H9 (cell line): Measurements from ENCODE around the gene TSPOAP1. TPM values are rescaled to one million over a fixed set of nuclear protein-coding genes. Genes with fewer than 3 reads are reported as not detected.

ENCODE experiments used
- DNase-seq: peaks from one replicate; pipeline ENCODE4 v3.0.0-alpha.2; 2017
- H2AFZ ChIP-seq: one replicate; pipeline ENCODE4 v1.6.1; 2013; ENCODE audit warnings: mild to moderate bottlenecking, low read length, control low read depth, moderate library complexity
- H2AK5ac ChIP-seq: 2 replicates; pipeline ENCODE4 v1.6.1; 2013; ENCODE audit warnings: low read length, control low read depth, mixed read lengths; ENCODE audit not compliant: insufficient read length
- H2BK120ac ChIP-seq: one replicate; pipeline ENCODE4 v1.6.1; 2013; ENCODE audit warnings: low read depth, mild to moderate bottlenecking, low read length, control low read depth, inconsistent platforms; ENCODE audit not compliant: poor library complexity, severe bottlenecking
- H2BK12ac ChIP-seq: 2 replicates; pipeline ENCODE4 v1.6.1; 2013; ENCODE audit warnings: low read length, control low read depth, mixed read lengths, low read depth; ENCODE audit not compliant: insufficient read length
- H2BK15ac ChIP-seq: 2 replicates; pipeline ENCODE4 v1.6.1; 2013; ENCODE audit warnings: low read depth, low read length, control low read depth
- H2BK20ac ChIP-seq: one replicate; pipeline ENCODE4 v1.6.1; 2013; ENCODE audit warnings: low read depth, mild to moderate bottlenecking, low read length, control low read depth, inconsistent platforms; ENCODE audit not compliant: poor library complexity, severe bottlenecking
- H2BK5ac ChIP-seq: 2 replicates; pipeline ENCODE4 v1.6.1; 2013; ENCODE audit warnings: low read length, control low read depth, mixed read lengths; ENCODE audit not compliant: insufficient read length
- H3K14ac ChIP-seq: 2 replicates; pipeline ENCODE4 v1.6.1; 2013; ENCODE audit warnings: low read length, control low read depth; ENCODE audit not compliant: insufficient read depth
- H3K18ac ChIP-seq: 2 replicates; pipeline ENCODE4 v1.6.1; 2013; ENCODE audit warnings: low read depth, mild to moderate bottlenecking, mixed read lengths, low read length, control low read depth; ENCODE audit not compliant: insufficient read length
- H3K23ac ChIP-seq: 2 replicates; pipeline ENCODE4 v1.6.1; 2013; ENCODE audit warnings: low read length, control low read depth, mixed read lengths, low read depth; ENCODE audit not compliant: insufficient read length
- H3K23me2 ChIP-seq: 2 replicates; pipeline ENCODE4 v1.6.1; 2013; ENCODE audit warnings: low read depth, mild to moderate bottlenecking, mixed read lengths, low read length, control low read depth; ENCODE audit not compliant: insufficient read length, poor library complexity, severe bottlenecking
- H3K27ac ChIP-seq: 2 replicates; pipeline ENCODE4 v1.5.1; 2013; ENCODE audit warnings: low read length, control low read depth, mixed read lengths, low read depth; ENCODE audit not compliant: insufficient read length
- H3K27me3 ChIP-seq: 2 replicates; pipeline ENCODE4 v1.6.1; 2013; ENCODE audit warnings: low read length, control low read depth, inconsistent platforms; ENCODE audit not compliant: insufficient read depth
- H3K4ac ChIP-seq: 2 replicates; pipeline ENCODE4 v1.6.1; 2013; ENCODE audit warnings: low read depth, mild to moderate bottlenecking, control low read depth, inconsistent platforms, low read length, moderate library complexity
- H3K4me1 ChIP-seq: 2 replicates; pipeline ENCODE4 v1.6.1; 2013; ENCODE audit warnings: low read length, control low read depth, inconsistent platforms; ENCODE audit not compliant: insufficient read depth
- H3K4me2 ChIP-seq: 2 replicates; pipeline ENCODE4 v1.6.1; 2013; ENCODE audit warnings: low read length, control low read depth, mixed read lengths; ENCODE audit not compliant: insufficient read length, insufficient read depth
- H3K56ac ChIP-seq: 2 replicates; pipeline ENCODE4 v1.6.1; 2013; ENCODE audit warnings: low read depth, mild to moderate bottlenecking, mixed read lengths, low read length, control low read depth; ENCODE audit not compliant: insufficient read length
- H3K79me1 ChIP-seq: 2 replicates; pipeline ENCODE4 v1.6.1; 2013; ENCODE audit warnings: low read depth, mild to moderate bottlenecking, moderate library complexity, low read length, control low read depth, inconsistent platforms; ENCODE audit not compliant: insufficient read depth, poor library complexity, severe bottlenecking
- H3K79me2 ChIP-seq: 2 replicates; pipeline ENCODE4 v1.6.1; 2013; ENCODE audit warnings: low read length, control low read depth, inconsistent platforms; ENCODE audit not compliant: insufficient read depth
- H3K9ac ChIP-seq: 2 replicates; pipeline ENCODE4 v1.6.1; 2013; ENCODE audit warnings: low read length, control low read depth, mixed read lengths; ENCODE audit not compliant: insufficient read length; ENCODE audit errors: extremely low read depth
- H3K9me3 ChIP-seq: one replicate; pipeline ENCODE4 v1.6.1; 2013; ENCODE audit warnings: low read depth, low read length, inconsistent platforms; ENCODE audit not compliant: control insufficient read depth
- H3T11ph ChIP-seq: one replicate; pipeline ENCODE4 v1.6.1; 2013; ENCODE audit warnings: mild to moderate bottlenecking, low read length, control low read depth, inconsistent platforms
- H4K20me1 ChIP-seq: one replicate; pipeline ENCODE4 v1.6.1; 2013; ENCODE audit not compliant: control insufficient read depth, insufficient read length, insufficient read depth
- H4K5ac ChIP-seq: 2 replicates; pipeline ENCODE4 v1.6.1; 2013; ENCODE audit warnings: low read depth, mild to moderate bottlenecking, mixed read lengths, low read length, control low read depth; ENCODE audit not compliant: insufficient read length
- H4K8ac ChIP-seq: replicated peaks from 2 replicates; pipeline ENCODE4 v1.6.1; 2013; ENCODE audit warnings: low read length, control low read depth, mixed read lengths, low read depth; ENCODE audit not compliant: insufficient read length
- H4K91ac ChIP-seq: 2 replicates; pipeline ENCODE4 v1.6.1; 2013; ENCODE audit warnings: low read depth, mild to moderate bottlenecking, moderate library complexity, mixed read lengths, low read length, control low read depth; ENCODE audit not compliant: insufficient read length
- H3K27ac Mint-ChIP-seq, 3 experiments: 2 replicates in 2 of 3; 3 replicates in 1 of 3; pipeline ENCODE4 v1.8.0; 2020 to 2021; ENCODE audit warnings: mixed read lengths in 3 of 3, mild to moderate bottlenecking in 1 of 3, moderate library complexity in 1 of 3
- H3K27me3 Mint-ChIP-seq: 2 replicates; pipeline ENCODE4 v1.8.0; 2021; ENCODE audit warnings: low read depth, mild to moderate bottlenecking, moderate library complexity, mixed read lengths
- H3K36me3 Mint-ChIP-seq, 3 experiments: 2 replicates in 2 of 3; 3 replicates in 1 of 3; pipeline ENCODE4 v1.8.0; 2020 to 2021; ENCODE audit warnings: low read depth in 3 of 3, mixed read lengths in 3 of 3; ENCODE audit not compliant: insufficient read depth in 1 of 3
- H3K4me1 Mint-ChIP-seq, 2 experiments: 2 replicates each; pipeline ENCODE4 v1.8.0; 2020; ENCODE audit warnings: mixed read lengths in 2 of 2
- H3K4me3 Mint-ChIP-seq, 2 experiments: 2 replicates in 1 of 2; 3 replicates in 1 of 2; pipeline ENCODE4 v1.8.0; 2020 to 2021; ENCODE audit warnings: mild to moderate bottlenecking in 2 of 2, mixed read lengths in 2 of 2, moderate library complexity in 1 of 2
- H3K9me3 Mint-ChIP-seq, 2 experiments: 2 replicates in 1 of 2; 3 replicates in 1 of 2; pipeline ENCODE4 v1.8.0; 2020; ENCODE audit warnings: mild to moderate bottlenecking in 2 of 2, mixed read lengths in 2 of 2, moderate library complexity in 1 of 2
- WGBS: extraction: QIAGEN DNeasy Blood & Tissue Kit; methylation state at CpG from one replicate; pipeline ENCODE4 v1.1.7; 2013; ENCODE audit warnings: missing lambda C conversion rate, low lambda C conversion rate, mixed read lengths; ENCODE audit not compliant: insufficient read length; ENCODE audit errors: extremely low coverage; 5-methylcytosine and 5-hydroxymethylcytosine counted together
- total RNA-seq: library from RNA; stranded (reverse); gene quantifications from 2 replicates; pipeline ENCODE4 v1.2.1, GENCODE V29; 2021
- TF ChIP-seq, protein P1 (sequence below): fragments of 200-600 bp; sonication (generic); conservative IDR thresholded peaks from 3 replicates; pipeline ENCODE4 v1.8.0; 2021; ENCODE audit warnings: antibody characterized with exemption, mild to moderate bottlenecking

Gene TSPOAP1
- total RNA-seq, 1 experiment from 2014 or later = 17.3 TPM

DNA sequence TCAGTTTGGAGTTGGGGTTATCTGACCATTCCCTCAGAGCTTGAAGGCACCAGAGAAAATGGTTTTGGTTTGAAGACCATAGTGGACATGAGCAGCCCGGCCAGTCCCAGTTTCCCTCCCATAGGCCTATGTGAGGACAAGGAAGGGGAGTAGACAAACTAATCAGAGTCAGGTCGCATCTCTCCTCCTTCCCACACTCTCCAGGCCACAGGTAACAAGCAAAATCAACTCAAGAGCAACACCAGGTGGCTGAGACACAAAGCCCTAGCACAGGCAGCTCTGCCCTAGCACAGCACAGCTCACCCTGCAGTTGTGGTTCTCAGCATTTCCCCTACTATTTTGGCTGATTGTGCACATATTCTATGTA is 16.2 kb upstream of the TSPOAP1 start:
- Histone ChIP-seq H4K20me1 (no peaks in the 10 kb centered on the region), H3K9ac (no peak overlapping the region), H3K79me1 (no peaks in the 10 kb centered on the region), H2BK12ac (no peak overlapping the region), H2BK20ac (no peak overlapping the region), H3K9me3 (no peaks in the 10 kb centered on the region), H2AK5ac (no peak overlapping the region), H3K4ac (no peak overlapping the region), H3K4me2 (no peak overlapping the region), H2AFZ (no peak overlapping the region), H3K23me2 (no peaks in the 10 kb centered on the region), H2BK15ac (no peak overlapping the region), H3K56ac (no peak overlapping the region), H4K91ac (no peak overlapping the region), H2BK120ac (no peak overlapping the region), H3K4me1 (no peaks in the 10 kb centered on the region), H4K8ac (no peak overlapping the region), H3K14ac (no peak overlapping the region), H3K27ac (no peak overlapping the region), H3T11ph (no peak overlapping the region), H3K18ac (no peak overlapping the region), H2BK5ac (no peak overlapping the region), H3K27me3 (no peaks in the 10 kb centered on the region), H3K79me2 (no peaks in the 10 kb centered on the region), H3K23ac (no peak overlapping the region), H4K5ac (no peak overlapping the region)
- no peak for DNase-seq
- peaks cover 35 to 59% (median 59%) of the 10 kb centered on the region in 3 experiments for H3K36me3 Mint-ChIP-seq
- H3K4me1 Mint-ChIP-seq = no peaks in the 10 kb centered on the region
- no peak overlapping the region for H3K4me3 Mint-ChIP-seq
- TF ChIP-seq, protein P1, sequence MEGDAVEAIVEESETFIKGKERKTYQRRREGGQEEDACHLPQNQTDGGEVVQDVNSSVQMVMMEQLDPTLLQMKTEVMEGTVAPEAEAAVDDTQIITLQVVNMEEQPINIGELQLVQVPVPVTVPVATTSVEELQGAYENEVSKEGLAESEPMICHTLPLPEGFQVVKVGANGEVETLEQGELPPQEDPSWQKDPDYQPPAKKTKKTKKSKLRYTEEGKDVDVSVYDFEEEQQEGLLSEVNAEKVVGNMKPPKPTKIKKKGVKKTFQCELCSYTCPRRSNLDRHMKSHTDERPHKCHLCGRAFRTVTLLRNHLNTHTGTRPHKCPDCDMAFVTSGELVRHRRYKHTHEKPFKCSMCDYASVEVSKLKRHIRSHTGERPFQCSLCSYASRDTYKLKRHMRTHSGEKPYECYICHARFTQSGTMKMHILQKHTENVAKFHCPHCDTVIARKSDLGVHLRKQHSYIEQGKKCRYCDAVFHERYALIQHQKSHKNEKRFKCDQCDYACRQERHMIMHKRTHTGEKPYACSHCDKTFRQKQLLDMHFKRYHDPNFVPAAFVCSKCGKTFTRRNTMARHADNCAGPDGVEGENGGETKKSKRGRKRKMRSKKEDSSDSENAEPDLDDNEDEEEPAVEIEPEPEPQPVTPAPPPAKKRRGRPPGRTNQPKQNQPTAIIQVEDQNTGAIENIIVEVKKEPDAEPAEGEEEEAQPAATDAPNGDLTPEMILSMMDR = no peak
- H3K9me3 Mint-ChIP-seq = no peaks in the 10 kb centered on the region
- no CpG with 5 or more reads among the region's 2 CpGs for WGBS
- no peak overlapping the region for H3K27ac Mint-ChIP-seq
- H3K27me3 Mint-ChIP-seq = peaks cover 3% of the 10 kb centered on the region
